GM18907 (cell line): ENCODE results near the gene NAALADL1.
"Not testable (repeated sequence)": the region's sequence is repeated elsewhere in the genome, so short reads cannot be mapped to it uniquely, and the experiment has no call there.

Experiments
- ATAC-seq: cut with Tn5 transposase; IDR thresholded peaks from one replicate; pipeline ENCODE4 v1.9.1; 2021; ENCODE audit warnings: mild to moderate bottlenecking, moderate library complexity; ENCODE audit not compliant: unreplicated experiment

NAALADL1 gene

DNA sequence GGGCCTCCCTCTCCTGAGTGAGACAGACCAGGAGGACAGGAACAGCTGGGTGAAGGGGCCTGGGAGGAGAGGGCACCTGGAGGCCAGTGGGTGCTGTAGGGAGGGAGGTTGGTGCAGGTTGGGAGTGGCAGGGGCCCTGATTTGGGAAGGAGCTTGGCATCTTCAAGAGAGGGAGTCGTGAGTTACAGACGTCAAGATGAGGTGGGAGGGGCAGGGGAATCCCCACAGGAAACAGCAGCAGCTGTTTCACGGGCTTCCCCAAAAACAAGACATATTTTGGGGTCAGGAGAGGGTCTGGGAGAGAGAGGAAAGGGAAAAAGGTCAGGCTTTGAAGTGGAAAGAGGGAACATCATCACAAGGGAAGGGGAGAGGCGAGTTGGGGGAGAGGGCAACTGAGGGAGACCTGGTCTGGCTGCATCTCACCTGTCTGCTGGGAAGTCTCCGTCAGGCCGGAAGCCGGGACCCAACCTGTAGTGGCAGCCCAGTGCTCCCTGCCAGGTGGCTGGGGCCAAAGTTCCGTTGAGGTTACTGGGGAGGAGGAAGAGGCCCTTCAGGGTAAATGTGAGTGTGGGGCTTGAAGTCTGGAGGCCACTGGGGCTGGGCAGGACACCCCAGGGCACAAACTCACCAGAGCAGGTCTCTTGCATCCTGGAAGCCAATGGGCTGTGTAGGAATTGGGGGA lies 4.4 kb downstream of the NAALADL1 start:
- ATAC-seq = no peak

DNA sequence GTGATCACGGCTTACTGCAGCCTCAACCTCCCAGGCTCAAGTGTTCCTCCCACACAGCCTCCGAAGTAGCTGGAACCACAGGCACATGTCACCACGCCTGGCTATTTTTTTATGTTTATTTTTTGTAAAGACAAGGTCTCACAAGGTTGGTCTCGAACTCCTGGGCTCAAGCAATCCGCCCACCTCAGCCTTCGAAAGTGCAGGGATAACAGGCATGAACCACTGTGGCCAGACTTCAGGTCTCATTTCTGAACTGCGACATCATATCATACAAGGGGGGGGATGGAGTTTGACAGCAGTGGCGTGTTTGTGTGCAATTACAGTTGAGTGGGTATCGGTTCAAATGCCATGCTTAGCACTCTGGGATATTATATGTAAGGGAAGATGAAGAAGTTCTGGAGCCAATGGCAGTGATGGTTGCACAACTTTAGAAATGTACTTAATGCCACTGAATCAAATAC lies 6.9 kb downstream of the NAALADL1 start:
- no peak for ATAC-seq

DNA sequence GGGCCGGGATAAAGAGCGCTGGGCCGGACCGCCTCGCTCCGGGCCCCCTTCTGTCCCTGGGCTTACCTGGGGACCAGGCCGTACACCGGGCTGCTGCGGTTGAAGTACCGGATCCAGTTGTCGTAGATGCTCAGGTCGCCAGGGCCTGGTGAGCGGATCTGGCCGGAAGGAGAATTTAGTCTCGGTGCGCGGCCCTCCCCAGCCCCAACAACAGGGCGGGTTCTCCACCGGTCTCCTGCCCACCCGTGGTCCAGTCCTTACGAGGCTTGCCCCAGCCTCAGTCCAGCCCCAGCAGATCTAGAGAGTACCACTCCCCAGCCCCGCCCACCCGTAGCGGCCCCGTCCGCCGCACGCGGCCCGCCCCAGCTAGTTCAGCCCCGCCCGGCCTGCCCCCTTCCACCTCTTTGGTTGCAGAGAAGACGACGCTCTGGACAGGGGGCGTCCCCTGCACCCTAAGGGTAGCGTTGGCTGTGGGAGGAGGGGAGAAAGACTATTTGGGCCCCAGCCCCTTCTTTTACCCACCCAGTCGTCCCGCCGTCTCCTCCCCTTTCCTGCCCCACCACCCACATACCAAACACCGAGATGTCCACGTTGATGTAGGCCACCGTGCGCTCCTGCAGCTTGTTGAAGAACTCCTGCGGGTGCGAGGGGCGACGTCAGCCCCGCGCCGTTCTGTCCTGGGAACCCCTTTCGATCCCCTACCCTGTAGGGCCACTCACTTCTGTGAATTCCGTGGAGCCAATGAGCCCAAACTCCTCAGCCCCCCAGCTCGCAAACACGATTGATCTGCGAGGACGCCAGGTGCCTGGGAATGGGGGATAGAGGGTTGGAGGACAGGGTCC lies 10.6 kb downstream of the NAALADL1 start:
- no peak for ATAC-seq

DNA sequence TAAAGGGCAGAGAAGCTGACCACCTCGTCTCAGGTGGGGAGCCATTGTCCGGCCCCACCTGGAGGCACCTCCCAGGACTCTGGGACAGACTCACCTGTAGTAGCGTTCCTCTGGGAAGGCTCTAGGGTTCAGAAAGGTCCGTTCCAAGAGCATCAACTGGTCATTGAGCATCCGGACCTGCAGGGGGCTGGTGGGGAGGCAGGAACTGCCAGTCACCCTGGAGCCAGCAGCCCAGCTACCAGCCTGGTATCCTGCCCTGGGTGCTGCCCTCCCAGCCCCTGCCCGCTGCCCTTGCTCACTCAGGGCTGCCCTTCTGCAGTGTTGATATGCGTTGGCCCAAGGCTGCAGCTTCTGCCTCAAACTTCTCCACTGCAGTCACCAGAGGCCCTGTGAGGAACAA lies 12.6 kb downstream of the NAALADL1 start:
- no peak for ATAC-seq

DNA sequence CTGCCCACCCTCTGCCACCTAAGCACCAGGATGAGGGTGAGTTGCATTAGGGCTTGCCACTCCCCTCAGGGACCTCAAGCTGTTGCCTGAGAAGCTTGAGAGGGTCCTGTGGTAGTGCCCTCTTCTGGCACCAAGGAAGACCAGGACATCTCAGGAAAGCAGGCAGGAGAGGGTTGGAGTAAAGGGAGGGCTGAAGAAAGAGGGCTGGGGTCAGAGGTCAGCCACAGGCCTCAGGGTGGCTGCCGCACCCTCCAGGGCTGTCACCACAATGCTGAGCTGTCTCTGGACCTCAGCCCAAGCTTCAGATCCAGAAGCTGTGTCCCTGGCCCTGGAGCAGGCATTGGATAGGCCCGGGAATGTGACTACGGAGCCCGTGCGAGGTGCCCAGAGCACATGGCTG lies 13.3 kb downstream of the NAALADL1 start:
- ATAC-seq = no peak

DNA sequence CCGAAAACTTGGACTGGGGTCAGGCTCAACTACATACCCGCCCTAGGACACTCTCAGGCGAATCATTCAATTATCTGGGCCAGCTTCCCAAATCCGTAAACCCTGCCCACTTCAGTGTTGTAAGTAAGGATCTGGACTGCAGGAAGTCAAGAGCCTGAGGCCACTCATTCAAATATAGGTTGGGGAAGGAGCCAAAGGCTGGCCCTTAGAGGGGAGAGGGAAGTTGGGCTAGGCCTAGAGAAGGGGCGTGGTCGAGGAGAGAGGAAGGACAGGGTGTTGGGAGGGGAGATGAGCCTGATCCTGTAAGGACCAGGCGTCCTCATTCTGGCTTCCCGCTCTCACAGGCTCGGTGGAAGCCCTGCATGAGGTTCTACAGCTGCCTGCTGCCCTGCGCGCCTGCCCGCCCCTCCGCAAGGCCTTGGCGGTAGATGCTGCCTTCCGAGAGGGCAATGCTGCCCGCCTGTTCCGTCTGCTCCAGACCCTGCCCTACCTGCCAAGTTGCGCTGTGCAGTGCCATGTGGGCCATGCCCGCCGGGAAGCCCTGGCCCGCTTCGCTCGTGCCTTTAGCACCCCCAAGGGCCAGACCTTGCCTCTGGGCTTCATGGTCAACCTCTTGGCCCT lies 14.4 kb downstream of the NAALADL1 start:
- ATAC-seq = no peak

DNA sequence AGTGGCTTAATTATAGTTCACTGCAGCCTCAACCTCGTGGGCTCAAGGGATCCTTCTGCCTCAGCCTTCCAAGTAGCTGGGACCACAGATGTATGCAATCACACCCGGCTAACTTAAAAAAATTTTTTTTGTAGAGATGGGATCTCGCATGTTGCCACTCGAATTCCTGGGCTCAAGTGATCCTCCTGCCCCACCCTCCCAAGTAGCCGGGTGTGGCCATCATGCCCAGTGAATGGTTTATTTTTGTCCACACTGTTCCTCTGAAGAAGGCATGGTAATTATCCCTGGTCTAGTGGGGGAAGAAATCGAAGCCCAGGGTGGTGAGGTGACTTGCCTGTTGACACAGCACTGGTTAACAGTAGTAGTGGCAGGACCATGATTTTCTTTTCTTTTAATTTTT lies 15.5 kb downstream of the NAALADL1 start:
- ATAC-seq = no peak

DNA sequence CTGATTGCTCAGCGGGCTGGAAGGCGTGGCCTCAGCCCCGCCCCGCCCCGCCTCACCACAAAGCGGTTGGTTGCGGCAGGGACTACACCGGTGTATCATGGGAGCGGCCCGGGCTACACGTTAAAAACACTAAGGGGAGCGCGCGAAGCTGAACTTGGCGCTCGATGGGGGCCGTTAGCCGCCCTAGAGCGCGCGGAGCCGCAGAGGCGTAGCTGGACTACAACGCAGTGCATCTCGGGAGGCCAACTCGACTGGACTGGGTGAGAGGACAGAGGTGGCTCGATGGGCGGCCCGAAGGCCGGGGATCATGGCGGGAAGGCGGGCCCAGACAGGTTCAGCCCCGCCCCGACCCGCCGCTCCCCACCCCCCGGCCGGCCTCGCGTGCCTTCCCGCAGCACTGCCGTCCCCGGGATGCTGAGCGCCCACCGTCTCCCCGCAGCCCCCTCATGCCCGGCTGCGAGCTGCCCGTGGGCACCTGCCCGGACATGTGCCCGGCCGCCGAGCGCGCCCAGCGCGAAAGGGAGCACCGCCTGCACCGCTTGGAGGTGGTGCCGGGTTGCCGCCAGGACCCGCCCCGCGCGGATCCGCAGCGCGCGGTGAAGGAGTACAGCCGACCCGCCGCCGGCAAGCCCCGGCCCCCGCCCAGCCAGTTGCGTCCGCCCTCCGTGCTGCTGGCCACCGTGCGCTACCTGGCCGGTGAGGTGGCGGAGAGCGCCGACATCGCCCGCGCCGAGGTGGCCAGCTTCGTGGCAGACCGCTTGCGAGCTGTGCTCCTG lies 17.3 kb downstream of the NAALADL1 start, which contains the start of gene SAC3D1:
SAC3D1 (plus strand) TSS at position 364 of the 776 bp plus-strand sequence; CDS start at position 447, 83 bp downstream.
- ATAC-seq = peak; percentile 82

DNA sequence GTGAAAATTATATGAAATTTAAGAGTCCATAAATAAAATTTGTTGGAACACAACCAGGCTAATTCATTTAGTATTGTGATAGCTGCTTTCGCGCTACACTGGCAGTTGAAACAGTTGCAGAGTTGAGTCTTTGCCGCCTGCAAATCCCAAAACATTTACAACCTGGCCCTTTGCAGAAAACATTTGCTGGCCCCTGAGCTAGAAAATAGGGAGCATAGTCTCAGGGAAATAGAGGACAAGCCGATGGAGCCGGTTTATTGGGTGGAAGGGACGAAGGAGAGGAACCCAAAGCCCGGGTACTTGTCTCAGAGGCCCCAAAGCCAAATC lies 17.9 kb downstream of the NAALADL1 start:
- ATAC-seq = no peak

DNA sequence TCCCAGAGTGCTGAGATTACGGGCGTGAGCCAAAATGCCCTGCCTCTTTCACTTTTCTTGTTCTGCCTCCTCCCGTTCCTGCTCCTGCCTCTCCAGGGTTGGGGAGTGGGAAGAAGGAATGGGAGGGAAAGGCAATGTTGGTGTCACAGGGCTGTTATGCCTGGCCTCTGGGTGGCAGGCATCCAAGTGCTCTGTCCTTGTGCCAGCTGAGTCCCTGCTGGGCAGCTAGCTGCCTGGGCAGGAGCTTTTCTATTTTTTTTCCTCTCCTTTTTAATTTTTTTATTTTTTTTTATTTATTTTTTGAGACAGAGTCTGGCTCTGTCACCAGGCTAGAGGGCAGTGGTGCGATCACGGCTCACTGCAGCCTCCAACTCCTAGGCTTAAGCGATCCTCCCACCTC lies 21.4 kb downstream of the NAALADL1 start:
- no peak for ATAC-seq

DNA sequence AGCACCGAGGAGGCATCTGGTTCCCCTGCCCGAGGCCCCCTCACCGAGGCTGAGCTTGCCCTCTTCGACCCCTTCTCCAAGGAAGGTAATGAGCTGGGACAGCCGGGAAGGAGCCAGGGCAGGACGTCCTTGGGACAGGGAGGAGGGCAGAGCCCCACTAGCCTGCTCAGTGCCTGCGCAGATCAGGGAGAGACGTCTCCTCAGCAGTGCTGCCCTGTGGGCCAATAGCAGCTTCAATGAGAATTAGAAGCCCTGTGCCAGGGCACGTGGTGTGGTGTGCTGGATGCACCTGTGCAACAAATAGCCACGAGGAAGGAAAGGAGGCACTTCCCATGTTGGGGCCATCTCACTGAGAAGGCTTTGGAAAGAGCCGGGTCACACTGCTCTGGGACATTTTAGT lies 22.8 kb downstream of the NAALADL1 start:
- ATAC-seq = no peak

DNA sequence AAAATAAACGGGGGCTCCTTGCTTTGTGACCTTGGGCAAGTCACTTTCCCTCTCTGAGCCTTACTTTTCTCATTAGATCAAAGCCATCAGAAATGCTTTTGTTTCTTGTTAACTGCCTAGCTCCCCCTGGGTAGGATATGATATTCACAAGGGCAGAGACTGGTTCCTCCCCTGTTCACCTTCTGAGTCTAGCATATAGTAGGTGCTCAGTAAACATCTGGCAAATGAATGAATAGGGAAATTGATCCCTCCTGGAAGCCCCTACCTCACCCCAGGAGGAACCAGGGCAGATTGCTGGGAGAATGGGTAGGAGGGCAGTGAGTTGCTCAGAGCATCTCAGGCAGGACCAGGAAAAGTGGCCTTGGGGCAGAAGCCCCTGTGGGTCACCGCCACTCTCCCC lies 23.9 kb downstream of the NAALADL1 start:
- no peak for ATAC-seq

DNA sequence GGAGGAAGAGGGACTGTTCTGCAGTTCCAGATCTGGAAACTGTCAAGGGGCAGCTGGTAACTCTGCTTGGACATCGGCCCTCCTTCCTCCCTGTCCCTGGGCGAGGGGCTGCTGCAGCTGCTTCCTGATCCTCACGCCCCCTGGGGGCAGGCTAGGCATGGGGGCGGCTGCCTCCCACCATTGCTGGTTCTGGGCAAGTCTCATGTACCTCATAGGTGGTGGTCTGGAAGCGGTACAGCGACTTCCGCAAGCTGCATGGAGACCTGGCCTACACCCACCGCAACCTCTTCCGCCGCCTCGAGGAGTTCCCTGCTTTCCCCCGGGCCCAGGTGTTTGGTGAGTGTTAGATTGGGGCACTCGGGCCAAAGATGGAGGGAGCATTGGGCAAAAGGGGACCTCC lies 26.1 kb downstream of the NAALADL1 start:
- no peak for ATAC-seq

DNA sequence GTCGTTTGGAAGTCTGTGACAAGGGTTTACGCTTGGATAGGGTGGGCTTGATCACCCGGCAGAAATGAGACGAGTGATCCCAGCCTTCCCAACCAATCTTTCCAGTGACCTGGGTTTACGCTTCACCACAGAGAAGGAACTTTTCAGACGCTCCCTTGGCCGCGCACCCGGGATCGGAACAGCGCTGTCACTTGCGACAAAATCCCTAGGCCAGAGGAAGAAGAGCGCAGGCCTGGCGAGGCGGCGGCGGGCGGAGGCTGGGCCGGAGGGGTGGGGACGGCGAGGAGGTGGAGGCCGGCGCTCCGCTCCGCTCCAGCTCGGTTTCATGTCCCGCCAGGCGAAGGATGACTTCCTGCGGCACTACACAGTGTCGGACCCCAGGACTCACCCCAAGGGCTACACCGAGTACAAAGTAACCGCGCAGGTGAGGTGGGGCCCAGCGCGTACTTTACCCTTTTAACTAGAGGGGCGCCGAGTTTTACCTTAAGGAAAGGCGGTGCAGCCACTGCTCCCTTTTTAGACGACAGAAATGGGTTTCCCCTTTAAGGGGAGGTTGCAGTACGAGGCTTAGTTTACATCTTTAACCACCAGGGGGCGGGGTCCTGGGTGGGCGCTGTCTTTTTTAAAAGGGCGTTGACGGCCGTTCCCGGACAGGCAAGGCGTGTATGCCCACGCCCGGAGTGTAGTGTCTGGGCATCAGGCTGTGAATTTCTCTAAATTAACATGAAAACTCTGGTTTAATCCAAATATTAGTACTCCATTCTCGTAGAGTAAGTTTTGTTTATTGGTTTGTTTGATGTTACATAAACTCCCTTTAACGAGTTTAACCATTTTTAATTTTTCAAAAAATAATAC lies 30.9 kb downstream of the NAALADL1 start, which contains the start of gene SNX15:
SNX15 (plus strand) TSS at position 227 of the 855 bp plus-strand sequence; CDS start at position 326, 99 bp downstream.
- ATAC-seq = peak; percentile 92

DNA sequence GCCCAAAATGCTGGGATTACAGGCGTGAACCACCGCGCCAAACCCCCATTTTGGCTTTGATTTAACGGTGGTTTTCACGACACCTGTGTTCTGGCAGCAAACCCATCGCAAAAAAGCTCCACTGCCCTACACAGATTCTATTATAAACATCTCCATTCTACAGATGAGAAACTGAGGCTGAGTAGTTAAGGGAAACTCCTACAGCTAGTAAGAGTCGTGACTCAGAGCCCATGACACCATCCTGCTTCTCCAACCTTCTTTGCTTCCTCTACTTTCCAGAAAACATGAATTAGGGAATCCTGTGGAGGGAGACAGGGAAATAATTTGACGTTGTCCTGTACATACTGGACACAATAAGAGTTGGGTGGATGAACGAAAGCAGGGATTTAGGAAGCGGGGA lies 31.5 kb downstream of the NAALADL1 start:
- ATAC-seq = no peak

DNA sequence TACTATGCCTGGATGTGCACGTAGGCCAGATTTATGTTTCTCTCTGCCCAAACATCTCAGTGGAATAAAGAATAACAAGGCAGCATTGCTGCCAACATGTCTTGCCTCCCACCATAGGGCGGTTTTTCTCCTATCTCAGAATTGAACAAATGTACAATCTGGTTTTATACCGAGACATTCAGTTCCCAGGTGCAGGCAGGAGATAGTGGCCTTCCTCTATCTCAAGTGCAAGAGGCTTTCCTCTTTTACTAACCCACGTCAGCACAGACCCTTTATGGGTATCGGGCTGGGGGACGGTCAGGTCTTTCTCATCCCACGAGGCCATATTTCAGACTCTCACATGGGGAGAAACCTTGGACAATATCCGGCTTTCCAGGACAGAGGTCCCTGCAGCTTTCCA lies 34.9 kb downstream of the NAALADL1 start:
- not testable (repeated sequence) for ATAC-seq

DNA sequence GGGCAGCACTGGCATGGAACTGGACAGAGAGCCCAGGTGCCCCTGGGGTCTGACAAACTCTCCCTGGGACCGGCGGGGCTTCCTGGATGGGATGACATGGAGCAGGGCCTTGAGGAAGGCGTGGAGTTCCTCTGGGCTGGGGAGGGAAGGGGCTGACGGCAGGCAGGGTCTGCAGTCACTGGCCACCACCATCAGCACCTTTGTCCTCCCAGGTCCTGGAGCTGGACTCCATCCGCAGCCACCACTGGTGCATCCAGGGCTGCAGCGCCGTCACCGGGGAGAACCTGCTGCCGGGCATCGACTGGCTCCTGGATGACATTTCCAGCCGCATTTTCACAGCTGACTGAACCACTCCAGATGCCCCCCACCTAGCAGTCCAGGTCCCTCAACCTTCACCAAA lies 36.8 kb downstream of the NAALADL1 start:
- no peak for ATAC-seq

DNA sequence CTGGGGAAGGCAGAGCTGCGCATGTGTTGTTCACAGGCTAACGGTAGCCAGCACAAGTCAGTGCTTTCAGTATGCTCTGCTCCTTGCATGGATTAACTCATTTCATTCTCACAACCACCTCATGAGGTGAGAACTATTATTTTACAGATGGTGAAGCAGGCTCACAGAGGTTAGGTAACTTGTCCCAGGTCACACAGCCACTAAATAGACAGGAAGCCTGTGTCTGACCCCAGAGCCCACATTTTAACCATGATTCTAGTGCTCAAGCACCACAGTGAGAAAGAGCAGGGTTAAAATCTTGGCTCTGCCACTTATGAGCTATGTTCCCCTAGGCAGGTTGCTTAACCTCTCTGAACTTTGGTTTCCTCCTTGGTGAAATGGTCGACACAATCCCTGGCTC lies 37.4 kb downstream of the NAALADL1 start:
- no peak for ATAC-seq

DNA sequence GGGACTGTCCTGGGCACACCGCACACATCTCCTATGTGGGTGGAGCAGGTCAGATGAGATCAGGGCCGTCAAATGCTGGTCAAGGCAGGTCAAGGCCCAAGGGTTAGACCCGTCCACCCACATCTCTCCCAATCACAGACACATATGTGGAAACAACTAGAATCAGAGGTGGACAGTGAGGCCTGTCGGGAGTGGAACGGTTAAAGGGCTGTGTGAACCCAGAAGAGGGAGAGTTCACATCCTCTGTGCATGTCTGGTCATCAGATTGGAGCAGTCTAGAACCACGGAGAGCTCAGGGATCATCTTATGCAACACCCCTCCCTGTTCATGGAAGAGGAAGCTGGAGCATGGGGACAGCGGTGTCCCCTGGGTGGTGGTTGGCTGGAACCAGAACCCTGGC lies 38.5 kb downstream of the NAALADL1 start:
- ATAC-seq = no peak

DNA sequence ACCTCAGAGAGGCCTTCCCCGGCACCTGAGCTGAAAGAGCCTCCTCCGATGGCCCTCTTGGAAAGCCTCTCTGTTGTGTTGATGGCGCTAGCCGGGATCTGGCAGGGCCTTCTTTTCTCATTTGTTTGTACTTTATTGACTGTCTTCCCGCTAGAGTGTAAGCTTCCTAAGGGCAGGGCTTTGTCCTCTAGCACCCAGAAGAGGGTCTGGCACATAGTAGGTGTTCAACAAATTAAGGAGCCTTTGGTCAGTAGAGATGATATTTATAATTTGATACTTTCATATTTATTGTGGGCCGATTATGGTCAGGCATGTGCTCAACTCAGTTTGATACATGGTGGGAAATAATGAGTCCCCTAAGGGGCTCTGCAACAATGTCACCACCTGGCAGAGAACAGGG lies 40.4 kb downstream of the NAALADL1 start:
- ATAC-seq = no peak
